HG02678 (cell line): ENCODE results near the gene NDUFAF7.
A peak's percentile ranks its signal among the peaks of the same experiment; 100 is the strongest.
"Not testable (repeated sequence)": the region's sequence is repeated elsewhere in the genome, so short reads cannot be mapped to it uniquely, and the experiment has no call there.

Experiments
- ATAC-seq: cut with Tn5 transposase; IDR thresholded peaks from one replicate; pipeline ENCODE4 v1.9.1; 2021; ENCODE audit warnings: mild to moderate bottlenecking, moderate library complexity; ENCODE audit not compliant: unreplicated experiment

NDUFAF7 gene

DNA sequence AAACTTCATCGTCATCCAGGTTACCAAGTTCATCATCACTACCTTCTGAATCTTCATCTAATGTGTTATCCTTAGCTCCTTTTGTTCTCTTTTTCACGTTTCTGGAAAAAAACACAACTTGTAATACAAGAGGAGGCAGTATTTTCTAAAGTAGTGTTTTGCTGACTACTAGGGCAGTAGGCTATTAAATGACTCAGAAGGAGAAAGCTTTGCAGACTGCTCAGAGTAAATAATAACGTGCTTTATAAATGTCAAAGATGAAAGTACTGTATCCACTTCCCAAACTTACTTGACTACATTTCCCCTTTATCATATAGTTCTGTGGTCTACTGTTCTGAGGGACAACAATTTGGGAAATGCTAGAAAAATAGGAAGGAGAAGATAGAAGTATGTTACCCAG lies 19.5 kb upstream of the NDUFAF7 start:
- no peak for ATAC-seq

DNA sequence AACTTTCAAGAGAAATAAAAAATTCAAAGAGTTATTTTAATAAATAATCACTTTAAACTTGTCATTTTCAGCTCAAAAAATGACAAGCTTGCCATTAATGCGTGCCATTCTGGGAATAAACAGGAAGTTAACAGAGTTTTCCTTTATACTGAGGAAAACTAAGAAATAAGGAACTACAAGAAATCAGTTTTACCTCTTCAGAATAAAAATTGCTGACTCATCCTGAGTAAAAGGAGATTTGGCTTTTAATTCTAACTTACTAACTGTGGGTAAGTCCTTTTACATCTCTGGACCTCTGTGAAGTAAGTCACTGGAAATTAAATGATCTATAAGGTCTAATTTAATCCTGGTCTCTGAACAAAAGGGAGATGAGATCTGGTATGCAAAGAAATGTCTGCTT lies 16.2 kb upstream of the NDUFAF7 start:
- no peak for ATAC-seq

DNA sequence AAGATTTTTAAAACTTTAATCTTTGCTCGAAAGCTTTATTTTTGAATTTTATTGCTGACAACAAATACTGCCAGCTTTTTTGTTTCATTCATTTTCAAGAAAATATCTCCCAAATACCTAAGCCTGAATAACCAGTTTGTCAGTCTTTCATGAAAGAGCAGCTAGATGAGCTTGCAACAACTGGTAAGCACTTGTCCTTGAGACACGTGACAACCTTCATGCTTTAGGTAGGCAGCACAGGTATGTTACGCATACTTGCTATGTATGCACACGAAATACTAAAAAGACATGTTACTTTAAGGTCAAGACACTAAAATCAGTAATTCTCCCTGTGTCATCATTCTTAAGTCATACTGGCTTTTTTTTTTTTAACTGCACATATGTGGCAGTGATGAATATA lies 12.4 kb upstream of the NDUFAF7 start:
- no peak for ATAC-seq

DNA sequence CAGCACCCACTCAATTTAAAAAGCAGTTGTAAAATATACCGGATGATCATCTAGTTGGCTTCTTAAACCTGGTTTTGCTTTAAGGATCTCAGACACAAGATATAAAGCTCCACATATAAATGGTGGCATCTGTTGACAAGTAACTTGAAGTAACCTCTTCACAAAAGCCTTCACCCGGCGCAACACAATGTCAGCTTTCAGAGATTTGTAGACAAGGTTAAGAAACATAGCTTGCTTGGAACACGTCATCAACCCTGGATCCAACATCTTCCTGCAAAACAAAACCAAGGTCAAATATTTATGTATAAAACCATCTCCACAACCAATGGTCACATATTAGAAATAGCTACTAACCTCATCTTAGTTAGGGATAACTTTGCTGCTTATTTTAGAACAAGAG lies 8.3 kb upstream of the NDUFAF7 start:
- no peak for ATAC-seq

DNA sequence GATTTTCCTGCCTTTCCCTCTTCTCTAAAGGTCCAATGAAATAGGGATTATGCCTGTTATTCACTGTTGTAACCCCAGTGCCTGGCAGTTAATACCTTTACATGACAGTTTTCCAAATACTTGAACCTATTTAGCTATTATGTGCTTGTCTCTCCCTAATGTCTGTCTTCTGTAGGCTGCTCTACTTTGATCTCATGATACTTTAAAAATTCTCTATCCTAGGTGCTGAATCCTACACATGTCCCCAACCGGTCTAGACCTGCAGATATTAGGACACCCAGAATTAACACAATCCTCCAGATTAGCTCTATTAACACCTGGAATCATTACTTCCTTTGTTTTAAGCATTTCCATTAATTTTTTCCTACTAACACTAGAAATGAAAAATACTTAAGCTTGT lies 7.4 kb upstream of the NDUFAF7 start:
- ATAC-seq: no peak

DNA sequence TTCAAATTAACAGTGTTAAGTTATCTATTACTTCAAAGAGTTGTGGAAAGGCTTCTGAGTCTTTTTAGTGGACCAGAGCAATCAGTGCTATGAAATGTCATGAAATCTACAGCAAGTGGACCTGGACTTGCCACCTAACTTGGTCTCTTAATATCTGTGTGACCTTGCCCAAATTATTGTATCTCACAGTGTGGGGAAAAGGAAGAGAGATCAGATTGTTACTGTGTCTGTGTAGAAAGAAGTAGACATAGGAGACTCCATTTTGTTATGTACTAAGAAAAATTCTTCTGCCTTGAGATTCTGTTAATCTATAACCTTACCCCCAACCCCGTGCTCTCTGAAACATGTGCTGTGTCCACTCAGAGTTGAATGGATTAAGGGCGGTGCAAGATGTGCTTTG lies 6.3 kb upstream of the NDUFAF7 start:
- ATAC-seq: not testable (repeated sequence)

DNA sequence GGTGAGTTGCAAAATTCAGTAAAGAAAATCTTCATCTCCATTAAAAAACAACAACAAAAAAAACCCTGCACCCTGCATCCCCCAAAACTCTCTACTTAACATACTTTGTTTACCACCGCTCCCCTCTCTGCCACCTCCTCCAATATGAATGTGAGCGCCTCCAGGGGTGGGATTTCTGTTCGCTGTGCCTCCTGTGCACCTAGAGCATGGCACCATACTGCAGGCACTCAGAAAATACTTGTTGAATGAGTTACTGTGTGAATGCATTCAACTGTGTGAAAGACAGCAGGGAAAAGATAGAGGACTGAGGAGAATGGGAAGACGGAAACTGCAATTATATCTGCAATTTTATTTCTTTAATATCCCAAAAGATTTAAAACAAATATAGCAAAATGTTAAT lies 4.6 kb upstream of the NDUFAF7 start:
- no peak for ATAC-seq

DNA sequence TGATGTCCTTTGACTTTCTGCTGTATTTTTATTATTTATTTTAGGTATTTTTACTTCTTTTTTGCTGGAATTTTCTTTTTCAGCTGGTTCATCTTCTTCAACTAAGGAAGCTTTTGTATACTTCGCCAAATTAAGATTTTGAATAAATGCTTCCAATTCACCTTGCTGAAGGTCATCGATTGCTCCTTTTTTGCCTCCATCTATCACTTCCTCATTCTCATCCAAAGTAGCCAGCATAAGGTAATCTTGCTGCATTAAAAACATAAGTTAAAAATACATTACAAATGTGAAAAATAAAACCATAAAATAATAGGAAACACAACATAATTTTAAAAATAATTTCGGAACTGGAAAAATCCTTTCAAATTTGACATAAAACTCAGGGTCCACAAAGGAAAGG lies 2.7 kb upstream of the NDUFAF7 start:
- no peak for ATAC-seq

DNA sequence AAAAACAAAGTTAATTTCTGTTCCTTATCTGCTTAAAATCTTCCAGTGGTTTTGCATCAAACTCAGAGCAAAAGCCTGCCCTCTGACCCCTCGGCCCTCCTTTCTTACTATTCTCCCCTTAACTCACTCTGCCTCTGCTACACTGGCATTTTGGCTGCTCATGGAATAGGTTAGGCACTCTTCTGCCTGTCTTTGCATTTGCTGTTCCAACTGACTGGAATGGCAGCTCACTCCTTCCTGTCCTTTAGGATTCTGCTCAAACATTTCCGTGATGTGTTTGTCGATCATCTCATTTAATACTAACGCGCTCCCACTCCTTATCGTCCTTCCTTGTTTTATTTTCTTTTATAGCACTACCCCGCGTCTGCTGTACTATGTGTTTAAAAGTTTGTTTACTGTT lies 877 bp upstream of the NDUFAF7 start:
- no peak for ATAC-seq

DNA sequence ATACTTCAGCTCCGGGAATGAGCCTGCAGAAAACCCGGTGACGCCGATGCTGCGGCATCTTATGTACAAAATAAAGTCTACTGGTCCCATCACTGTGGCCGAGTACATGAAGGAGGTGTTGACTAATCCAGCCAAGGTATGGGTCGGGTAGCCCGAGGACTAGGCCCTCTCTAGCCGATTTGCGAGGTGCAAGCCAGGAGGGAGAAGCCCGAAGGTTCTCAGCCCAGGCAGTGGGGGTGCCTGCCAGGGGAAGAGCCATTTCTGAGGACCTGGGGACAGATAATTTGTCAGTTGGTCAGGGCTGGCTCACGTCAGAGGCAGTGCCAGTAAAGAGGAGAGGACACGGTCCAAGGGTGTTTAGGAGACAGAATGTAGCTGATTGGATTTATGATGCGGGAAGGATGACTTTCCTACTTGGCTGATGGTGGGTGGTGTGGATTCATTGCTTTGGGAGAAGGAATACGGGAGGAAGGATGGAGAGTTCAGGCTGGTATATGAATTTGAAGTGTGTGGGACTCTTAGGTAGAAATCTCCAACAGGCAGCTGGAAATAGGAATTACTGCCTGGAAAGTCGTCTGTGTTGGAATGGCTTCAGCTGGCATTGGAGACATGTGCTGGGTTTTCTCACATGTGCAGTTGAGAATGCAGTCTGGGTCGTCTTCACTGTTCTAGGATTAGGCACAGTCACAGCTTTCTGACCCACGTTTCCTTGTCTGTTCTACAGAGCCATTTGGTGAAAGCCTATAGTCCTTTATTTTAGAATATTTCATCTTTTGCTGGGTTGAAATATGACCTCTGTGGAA lies 874 bp downstream of the NDUFAF7 start:
- no peak for ATAC-seq

DNA sequence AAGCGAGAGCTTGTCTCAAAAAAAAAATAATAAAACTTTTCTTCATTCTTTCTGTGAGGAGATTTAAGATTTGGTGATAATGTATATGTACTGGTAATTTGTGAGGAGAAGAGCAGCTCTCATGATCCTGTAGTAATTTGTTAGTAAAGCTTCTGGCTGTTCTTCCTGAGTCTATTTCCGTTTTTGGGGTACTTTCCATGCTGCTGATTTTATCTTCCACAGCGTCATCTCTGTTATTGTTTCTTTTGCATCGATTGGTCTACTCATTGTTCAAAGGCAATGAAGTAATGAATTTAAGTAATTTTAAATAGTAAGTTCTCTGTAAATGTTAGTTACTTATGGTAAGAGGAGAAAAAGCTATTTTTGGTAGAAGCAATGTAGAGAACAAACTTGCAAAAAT lies 12.0 kb downstream of the NDUFAF7 start:
- ATAC-seq: no peak

DNA sequence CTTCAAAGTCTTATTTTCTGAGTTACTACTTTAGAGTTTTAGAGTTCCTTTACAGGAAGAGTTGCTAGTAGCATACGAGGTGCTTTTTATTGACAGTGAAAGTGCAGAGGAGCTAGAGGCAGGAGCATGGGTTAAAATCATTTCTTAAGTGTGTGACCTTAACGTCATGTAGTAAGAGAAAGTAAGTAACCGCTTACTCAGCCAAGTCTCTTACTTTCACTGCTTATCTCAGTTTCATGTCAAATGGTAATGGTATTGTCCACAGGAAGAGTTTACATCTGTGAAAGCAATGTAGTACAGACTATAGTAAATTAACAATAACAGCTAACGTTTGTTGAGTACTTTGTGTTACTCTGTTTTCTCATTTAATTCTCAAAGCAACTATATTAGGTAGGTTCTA lies 12.6 kb downstream of the NDUFAF7 start:
- ATAC-seq: peak; percentile 82

DNA sequence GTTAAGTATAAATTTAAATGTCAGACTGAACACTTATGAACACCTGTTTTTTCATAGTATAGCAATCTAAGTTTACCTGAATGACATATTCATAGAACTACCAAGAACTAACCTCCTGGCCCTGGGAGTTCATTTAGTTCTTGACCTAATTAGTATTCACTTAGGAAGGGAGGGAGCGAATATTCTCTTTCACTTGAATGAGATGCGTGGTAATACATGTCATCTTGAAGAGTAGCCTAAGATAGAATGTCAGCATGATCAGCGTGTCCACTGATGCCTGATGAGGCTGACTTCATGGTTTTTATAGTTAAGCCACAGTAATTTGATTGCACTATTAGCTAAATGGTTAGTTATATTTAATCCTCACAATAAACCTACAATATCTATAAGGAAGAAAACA lies 13.3 kb downstream of the NDUFAF7 start:
- ATAC-seq: no peak

DNA sequence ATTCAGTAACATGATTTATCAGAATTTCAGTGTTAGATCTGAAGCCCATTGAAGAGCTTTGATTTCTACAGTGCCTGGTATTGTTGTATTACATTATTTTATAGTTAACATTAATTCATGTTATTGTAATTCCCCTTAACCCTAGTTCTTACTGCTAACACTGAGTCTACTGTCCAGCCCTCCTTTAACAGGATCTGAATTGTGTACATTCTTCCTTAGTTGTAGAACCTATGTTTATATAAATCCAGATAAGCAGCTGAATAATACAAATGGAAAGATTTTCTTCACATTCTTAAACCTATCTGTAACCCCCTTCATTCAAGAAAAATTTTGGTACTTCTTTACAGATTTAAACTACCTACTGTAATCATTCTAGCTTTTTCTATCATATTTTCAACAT lies 14.7 kb downstream of the NDUFAF7 start:
- no peak for ATAC-seq

DNA sequence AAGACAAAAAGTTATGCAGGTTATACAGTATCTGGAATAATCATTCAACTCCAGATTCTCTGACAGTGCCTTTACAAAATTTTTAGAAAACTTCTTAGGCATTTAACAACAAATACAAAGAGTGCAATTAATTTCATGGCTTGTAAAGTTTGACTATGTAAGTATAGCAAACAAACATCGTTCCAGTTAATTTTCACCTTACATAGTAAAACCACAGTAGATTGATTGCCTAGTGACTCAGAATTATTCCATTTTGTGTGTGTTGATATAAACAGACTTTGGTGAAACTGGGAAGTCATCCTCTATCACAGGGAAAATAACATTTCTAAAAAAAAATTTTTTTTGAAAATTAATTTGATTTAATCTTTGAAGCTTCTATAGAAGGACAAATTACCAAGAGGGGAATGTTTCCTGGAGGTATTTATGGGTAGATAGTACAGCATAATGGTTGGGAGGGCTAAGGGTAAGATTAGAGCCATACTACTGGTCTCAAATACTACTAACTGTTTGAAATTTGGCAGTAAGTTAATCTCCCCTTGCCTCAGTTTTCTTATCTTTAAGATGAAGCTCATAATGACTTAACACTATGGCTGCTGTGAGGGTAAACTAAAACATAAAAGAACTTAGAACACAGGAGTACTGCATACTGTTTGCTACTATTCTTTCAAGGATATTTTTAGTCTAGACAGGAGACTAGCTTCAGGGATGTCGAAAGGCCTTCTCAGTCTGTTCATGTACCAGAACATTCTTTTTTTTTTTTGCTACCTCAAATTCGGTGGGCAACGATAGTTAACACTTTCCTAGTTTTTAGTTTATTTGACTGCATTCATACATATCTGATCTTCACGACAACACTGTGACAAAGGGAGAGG lies 19.6 kb downstream of the NDUFAF7 start:
- no peak for ATAC-seq

DNA sequence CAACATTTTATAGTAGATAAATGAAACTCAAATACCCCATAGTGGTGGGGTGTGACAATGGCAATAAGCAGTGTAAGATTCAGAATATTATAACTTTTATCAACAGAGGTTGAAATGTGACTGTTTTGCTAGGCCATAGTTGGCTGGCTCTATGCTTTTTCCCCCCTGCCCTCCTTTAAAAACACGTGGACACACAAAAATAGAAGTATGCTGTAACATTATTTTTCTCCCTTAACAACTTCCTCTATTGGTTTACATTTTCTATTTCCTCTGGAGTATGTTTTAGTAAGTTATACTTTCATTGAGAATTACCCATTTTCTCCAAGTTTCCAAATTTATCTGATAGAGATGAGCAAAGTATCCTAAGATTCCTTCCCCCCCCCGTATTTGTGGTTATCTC lies 31.1 kb downstream of the NDUFAF7 start:
- no peak for ATAC-seq

DNA sequence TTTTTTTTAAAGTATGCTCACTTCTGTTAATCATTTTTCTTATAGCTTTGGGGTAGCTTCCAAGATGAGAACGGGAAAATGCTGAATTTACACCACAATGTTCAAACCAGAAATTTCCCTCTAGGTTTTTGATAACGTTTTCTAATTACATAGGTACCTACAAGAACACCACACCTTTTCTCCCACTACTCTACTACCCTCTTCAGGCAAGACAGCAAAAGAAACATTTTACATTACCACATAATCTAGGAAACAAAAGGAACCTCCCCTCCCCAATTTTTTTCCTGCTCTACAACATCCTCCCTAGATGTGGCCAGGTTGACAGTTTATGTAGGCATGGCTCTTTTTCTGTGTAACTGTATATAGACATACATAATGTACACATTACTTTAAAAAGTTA lies 32.4 kb downstream of the NDUFAF7 start:
- no peak for ATAC-seq

DNA sequence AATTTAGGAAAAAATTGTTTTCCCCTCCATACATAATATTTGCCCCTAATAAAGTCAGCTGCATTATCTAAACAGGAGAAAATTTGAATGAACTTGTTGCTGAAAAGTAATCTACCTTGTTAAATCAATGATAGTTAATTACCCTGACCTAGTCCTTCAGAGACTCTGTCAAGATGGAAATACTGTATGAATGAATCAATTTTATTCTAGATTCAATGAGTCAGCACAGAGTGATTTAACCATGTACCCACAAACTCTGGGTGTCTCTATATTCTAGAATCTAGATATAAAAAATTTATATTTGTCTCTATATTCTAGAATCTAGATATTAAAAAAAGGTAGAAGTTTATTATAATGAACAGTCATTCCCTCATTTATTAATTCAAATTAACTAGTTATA lies 36.2 kb downstream of the NDUFAF7 start:
- no peak for ATAC-seq

DNA sequence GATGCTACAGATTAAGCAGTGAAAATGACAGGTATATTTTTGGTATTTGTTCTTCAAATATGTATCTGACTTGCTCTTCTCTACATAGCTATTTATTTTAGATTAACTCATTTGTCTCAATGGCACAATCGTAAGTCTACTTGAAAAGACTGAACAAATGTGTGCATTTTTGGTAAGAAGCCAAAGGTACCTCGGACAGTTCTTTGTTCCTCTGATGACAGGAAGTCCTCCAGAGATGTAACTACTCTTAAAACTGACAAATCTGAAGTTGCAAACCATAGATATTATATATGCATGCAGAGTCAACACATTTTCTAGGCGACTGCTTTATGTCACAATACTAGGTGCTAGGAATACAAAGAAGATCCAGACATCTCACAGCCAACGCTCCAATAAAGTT lies 36.7 kb downstream of the NDUFAF7 start:
- no peak for ATAC-seq

DNA sequence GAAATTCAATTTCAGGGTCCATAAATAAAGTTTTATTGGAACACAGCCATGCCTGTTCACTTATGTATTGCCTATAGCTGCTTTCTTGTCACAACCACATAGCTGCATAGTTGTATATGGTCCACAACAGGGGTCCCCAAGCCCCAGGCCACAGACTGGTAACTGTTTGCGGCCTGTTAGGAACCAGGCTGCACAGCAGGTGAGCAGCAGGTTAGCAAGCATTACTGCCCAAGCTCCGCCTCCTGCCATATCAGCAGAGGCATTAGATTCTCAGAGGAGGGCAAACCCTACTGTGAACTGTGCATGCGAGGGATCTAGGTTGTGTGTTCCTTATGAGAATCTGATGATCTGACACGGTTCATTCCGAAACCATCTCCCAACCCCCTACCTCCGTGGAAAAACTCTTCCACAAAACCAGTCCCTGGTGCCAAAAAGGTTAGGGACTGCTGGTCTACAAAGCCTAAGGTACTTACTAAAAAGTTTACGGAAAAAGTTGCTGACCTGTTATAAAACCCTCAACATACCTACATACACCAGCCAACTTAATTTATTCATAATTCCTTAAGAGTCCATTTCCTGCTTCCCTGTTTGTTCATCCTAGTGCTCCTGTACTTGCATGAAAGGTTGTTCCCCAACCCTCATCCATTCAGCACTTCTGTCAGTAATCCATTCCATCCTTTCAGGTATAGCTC lies 40.1 kb downstream of the NDUFAF7 start:
- no peak for ATAC-seq

DNA sequence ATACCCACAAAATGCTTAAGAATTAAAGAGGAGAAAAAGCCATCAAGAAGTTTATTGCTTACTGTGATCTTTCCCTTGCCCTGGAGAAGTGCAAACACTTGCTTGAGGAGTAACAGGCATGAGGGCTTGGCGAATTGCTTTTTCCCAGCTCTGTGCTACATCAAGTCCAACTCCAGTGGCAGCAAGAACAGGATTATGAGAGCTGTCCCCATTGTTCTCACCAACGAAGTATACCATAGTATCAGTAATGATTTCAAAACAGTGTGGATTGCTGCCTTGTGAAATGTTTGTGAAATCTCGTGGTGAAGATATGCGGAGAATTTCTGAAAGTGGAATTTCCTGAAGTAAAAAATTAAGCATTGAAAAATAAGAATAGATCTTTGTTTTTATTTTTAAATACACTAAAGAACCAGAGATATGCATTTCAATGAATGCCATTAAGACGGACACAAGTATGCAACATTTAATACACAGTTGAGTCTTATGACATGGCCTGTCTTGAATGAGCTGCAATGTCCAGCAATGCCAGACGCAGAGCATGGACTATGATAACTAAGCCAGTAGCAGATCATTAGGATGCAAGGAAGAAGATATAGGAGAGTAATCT lies 43.0 kb downstream of the NDUFAF7 start:
- ATAC-seq: no peak
